GM18505 (cell line): Measurements from ENCODE around the gene PSMD6.

Source experiments
- ATAC-seq: cut with Tn5 transposase; IDR thresholded peaks from one replicate; pipeline ENCODE4 v1.9.1; 2021; ENCODE audit not compliant: unreplicated experiment
- POLR2A ChIP-seq: IDR thresholded peaks from 4 replicates; pipeline ENCODE4 v1.6.1; 2011; ENCODE audit warnings: borderline replicate concordance; ENCODE audit not compliant: insufficient read depth, insufficient read length; ENCODE audit errors: extremely low read depth

The PSMD6 gene

DNA sequence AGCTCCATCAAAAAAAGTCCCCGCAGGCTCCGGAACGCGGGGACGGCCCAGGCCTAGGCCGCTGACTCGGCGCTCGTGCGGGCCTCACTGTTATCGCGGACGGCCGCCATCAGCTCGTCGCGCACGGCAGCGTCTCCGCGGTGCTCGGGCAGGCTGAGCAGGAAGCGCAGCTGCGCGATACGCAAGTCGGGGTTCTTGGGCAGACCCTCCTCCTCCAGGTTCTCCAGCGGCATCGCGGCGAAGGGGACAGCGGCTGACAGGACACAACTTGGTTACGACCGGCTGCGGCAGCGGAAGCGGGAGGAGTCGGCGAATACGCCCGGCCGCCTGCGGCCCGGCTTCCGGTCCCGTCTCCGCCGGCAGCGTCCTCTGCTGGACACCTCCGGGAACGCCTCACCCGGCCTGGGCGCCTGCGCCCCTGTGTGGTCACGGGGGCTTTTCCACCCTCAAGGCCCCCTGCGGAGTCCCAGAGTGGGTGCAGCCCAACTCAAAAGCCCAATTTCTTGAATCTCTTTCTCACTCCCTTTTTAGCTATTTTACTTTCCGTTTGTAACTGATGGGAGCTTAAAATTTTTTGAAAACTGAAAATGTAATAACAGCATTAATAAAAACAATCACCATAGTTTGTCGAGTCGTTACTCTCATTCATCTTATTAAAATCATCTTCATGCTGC, at the start of gene PSMD6:
Gene PSMD6, minus strand, starts transcription at position 308 of the 674 bp plus-strand sequence. Its CDS starts 75 bp downstream, at position 233.
- ATAC-seq, result peak; percentile 99
- peak; percentile 86 for TF ChIP-seq POLR2A

GRCh38 chr3:64072126-64072525, 48.8 kb upstream of the PSMD6 start:
- TF ChIP-seq POLR2A, result no peak
- ATAC-seq, result no peak

- no peak for ATAC-seq
- TF ChIP-seq POLR2A, result no peak
These were observed 47.4 kb upstream of the PSMD6 start for GRCh38 chr3:64070704-64071103.

- no peak for TF ChIP-seq POLR2A
- ATAC-seq, result no peak
These were observed 44.4 kb upstream of the PSMD6 start for GRCh38 chr3:64067506-64068346.

GRCh38 chr3:64064804-64065203, 41.5 kb upstream of the PSMD6 start:
- no peak for TF ChIP-seq POLR2A
- no peak for ATAC-seq

- ATAC-seq, result no peak
- no peak for TF ChIP-seq POLR2A
These were observed 40.7 kb upstream of the PSMD6 start for GRCh38 chr3:64063983-64064438.

- TF ChIP-seq POLR2A, result no peak
- no peak for ATAC-seq
These were observed 40.1 kb upstream of the PSMD6 start for GRCh38 chr3:64063207-64063982.

DNA sequence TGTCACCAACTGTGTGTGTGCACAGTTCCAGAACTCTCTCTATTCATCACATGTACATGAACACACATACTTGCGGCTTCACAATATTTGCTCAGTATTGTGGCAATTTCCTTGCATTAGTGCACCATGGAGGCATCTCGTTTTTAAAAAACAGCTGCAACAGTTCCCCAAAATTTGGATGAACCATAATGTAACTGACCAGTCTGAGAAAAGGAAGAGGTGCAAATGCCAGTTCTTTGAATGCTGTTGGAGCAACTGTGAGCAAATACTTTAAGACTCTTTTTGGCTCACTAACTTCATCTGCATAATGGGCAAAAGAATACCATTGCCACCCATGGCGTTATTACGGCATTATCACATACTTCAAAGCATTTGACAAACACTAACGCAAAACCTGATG, 38.3 kb upstream of the PSMD6 start:
- ATAC-seq, result no peak
- no peak for TF ChIP-seq POLR2A

GRCh38 chr3:64059484-64060175, 36.3 kb upstream of the PSMD6 start:
- no peak for ATAC-seq

GRCh38 chr3:64058566-64058965, 35.3 kb upstream of the PSMD6 start:
- no peak for TF ChIP-seq POLR2A
- ATAC-seq, result no peak

More at GRCh38 chr3:64059484-64060175, 36.3 kb upstream of the PSMD6 start:
- no peak for TF ChIP-seq POLR2A

DNA sequence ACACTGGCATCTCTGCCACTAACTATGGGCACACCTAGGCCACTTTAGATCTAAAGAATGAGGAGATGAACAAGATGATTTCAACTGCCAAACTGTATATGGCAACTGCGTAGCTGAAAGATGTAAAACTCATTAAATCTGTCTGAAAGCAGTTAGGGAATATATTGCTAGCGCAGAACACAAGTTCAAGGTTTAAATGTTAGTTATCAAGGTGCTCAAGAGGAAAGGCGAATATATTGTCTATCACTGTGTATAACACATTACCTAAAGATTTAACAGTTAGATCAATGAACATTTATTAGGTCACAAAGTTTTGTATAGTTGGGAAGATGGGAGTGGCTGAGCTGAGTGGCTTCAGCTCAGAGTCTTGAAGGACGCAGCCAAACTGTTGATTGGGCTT, 33.9 kb upstream of the PSMD6 start:
- no peak for TF ChIP-seq POLR2A
- no peak for ATAC-seq

DNA sequence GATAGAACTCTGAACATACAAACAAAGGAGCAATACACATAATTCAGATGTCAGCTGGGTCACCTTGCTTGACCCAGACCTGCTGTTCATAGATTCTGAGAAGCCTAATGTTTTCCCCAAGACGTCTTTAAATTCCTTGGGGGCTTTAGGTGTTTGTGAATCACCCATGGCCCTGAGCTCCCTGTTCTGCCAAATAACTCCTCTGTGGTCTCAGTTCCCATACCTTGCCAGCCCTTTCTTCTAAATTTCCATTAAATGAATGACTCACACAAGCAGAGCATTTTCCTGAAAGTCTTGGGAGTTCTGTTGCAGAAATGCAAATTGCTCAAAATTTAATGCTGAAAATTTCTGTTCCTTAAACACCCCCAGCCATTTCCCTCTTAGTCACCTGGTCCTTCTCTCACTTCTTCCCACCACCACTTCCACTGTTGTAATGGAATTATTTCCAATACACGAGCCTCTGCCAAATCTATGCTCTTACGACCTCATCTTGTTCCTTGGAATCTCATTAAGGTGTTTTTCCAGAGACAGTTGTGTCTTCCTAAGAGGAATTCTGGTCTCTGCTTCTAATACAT, 33.4 kb upstream of the PSMD6 start:
- TF ChIP-seq POLR2A, result no peak
- ATAC-seq, result no peak
